HL-60 (cell line): ENCODE results near the gene MAP2K4.

ENCODE experiments used
- GABPA ChIP-seq: IDR thresholded peaks from 2 replicates; pipeline ENCODE4 v1.6.1; 2012; ENCODE audit warnings: low read depth
- POLR2AphosphoS5 ChIP-seq: IDR thresholded peaks from 2 replicates; pipeline ENCODE4 v1.6.1; 2012; ENCODE audit warnings: low read depth
- SPI1 ChIP-seq: IDR thresholded peaks from 2 replicates; pipeline ENCODE4 v1.6.1; 2012; ENCODE audit warnings: low read depth, mild to moderate bottlenecking, borderline replicate concordance
- TF ChIP-seq, protein P1 (sequence below): IDR thresholded peaks from one replicate; pipeline ENCODE4 v1.5.1; 2011; ENCODE audit warnings: low read length, control low read depth, inconsistent platforms; ENCODE audit not compliant: insufficient read depth
- TF ChIP-seq, protein P2 (sequence below): IDR thresholded peaks from 2 replicates; pipeline ENCODE4 v1.6.1; 2012; ENCODE audit warnings: low read depth; ENCODE audit not compliant: insufficient replicate concordance

DNA sequence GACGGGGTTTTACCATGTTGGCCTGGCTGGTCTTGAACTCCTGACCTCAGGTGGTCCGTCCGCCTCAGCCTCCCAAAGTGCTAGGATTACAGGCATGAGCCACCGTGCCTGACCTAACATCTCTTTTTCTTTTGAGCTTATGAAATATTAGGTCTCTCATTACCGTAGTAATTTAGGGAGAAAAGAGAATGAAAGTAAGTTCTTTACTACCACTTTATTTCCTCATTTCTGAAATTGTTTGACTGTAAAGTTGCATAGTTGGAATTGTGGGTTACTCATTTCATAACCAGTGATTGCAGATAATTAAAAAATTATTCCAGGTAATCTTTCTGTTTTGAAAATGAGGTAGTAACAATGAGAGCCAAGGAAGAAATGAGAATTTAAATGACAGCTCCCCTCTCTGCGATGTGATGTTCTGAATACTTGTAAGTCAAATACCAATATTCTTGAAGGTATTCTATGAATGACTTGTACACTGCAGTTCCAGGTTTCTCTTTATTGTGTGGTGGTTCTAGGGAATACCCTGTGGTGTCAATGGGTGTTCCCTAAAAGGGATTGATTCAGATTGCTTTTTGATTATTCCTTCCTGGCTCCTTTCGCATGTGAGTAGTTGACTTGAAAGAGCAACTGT is 28.3 kb downstream of the MAP2K4 start:
- TF ChIP-seq, protein P1, sequence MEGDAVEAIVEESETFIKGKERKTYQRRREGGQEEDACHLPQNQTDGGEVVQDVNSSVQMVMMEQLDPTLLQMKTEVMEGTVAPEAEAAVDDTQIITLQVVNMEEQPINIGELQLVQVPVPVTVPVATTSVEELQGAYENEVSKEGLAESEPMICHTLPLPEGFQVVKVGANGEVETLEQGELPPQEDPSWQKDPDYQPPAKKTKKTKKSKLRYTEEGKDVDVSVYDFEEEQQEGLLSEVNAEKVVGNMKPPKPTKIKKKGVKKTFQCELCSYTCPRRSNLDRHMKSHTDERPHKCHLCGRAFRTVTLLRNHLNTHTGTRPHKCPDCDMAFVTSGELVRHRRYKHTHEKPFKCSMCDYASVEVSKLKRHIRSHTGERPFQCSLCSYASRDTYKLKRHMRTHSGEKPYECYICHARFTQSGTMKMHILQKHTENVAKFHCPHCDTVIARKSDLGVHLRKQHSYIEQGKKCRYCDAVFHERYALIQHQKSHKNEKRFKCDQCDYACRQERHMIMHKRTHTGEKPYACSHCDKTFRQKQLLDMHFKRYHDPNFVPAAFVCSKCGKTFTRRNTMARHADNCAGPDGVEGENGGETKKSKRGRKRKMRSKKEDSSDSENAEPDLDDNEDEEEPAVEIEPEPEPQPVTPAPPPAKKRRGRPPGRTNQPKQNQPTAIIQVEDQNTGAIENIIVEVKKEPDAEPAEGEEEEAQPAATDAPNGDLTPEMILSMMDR: no peak
- TF ChIP-seq POLR2AphosphoS5 (no peak), GABPA (no peak), SPI1 (no peak)
- TF ChIP-seq, protein P2, sequence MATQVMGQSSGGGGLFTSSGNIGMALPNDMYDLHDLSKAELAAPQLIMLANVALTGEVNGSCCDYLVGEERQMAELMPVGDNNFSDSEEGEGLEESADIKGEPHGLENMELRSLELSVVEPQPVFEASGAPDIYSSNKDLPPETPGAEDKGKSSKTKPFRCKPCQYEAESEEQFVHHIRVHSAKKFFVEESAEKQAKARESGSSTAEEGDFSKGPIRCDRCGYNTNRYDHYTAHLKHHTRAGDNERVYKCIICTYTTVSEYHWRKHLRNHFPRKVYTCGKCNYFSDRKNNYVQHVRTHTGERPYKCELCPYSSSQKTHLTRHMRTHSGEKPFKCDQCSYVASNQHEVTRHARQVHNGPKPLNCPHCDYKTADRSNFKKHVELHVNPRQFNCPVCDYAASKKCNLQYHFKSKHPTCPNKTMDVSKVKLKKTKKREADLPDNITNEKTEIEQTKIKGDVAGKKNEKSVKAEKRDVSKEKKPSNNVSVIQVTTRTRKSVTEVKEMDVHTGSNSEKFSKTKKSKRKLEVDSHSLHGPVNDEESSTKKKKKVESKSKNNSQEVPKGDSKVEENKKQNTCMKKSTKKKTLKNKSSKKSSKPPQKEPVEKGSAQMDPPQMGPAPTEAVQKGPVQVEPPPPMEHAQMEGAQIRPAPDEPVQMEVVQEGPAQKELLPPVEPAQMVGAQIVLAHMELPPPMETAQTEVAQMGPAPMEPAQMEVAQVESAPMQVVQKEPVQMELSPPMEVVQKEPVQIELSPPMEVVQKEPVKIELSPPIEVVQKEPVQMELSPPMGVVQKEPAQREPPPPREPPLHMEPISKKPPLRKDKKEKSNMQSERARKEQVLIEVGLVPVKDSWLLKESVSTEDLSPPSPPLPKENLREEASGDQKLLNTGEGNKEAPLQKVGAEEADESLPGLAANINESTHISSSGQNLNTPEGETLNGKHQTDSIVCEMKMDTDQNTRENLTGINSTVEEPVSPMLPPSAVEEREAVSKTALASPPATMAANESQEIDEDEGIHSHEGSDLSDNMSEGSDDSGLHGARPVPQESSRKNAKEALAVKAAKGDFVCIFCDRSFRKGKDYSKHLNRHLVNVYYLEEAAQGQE: no peak
